ENCODE results near the gene MS4A6A.
"Not testable (repeated sequence)": the region's sequence is repeated elsewhere in the genome, so short reads cannot be mapped to it uniquely, and the experiment has no call there.

Gene MS4A6A

GRCh38 chr11:60183591-60184205 lies 815 bp upstream of the MS4A6A start:
- DNase-seq (ENCODE audit: low read depth): no peak

- DNase-seq (ENCODE audit: low read depth): no peak
Measured at GRCh38 chr11:60175860-60176275, 7.0 kb downstream of the MS4A6A start.

GRCh38 chr11:60172011-60172410 lies 10.9 kb downstream of the MS4A6A start:
- DNase-seq (ENCODE audit: low read depth): no peak

DNA sequence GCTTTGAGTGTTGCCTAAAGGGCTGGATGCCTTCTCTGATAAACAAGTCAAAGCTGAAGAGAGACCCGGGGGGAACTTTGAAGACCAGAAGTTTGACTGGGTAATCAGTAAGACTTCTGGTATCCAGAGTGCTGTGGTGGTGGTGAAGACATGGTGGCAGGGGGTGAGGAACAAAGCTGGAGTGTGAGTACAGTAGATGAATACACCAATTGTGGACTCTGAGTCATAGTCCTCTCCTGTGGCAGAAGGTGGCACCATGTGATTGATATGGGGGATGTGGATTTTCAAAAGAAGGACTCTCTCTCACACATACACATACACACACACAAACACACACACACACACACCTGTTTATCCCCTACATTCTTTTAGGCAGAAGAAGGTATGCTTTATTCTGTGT lies 12.3 kb downstream of the MS4A6A start:
- no peak for DNase-seq (ENCODE audit: low read depth)

DNA sequence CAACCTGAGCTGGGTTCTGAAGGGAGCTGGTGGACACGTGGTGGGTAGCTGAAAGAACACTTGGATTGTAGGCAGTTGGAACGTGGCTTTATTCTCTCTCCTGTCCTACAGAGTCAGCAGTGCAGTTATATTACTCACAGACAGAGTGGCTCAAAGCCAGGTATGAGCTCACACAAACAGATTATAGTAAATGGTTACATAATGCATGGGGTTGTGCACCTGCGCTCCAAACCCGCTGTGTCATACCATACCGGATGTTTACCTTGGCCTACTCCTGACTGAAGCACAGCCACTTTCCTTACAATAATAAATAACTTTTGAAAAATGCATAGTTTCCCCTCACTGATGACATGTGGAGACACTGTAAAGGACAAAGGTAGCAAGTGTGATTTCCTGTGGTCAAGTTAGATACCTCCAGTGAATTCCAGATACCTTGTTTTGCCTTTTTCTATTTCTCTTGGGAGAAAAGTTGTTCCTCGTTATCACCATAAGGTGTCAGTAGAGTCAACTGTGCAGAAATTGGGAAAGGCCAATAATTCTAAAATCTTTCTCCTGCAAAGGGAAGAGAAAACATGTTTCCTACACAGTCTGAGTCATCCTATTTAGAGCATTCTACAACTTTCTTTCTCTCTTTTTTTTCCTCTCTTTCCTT lies 13.5 kb downstream of the MS4A6A start:
- DNase-seq (ENCODE audit: low read depth): no peak

DNA sequence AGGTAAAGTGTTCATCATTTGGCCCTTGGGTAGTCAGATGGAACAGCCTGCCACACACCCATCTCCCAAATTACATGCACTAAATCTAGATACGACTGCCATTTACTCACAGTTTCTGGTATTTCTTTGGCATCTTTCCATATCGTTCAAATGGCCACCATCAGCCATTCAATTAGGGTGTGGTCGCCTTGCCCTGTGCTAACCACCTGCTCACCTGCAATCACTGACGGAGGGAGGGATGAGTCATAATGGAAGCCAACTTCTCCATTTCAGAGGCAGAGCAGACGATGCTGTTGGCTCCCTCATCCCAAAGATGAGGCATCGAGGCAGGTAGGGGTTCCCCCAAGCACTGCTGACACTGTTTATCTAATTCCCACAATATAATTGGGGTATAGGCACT lies 14.6 kb downstream of the MS4A6A start:
- DNase-seq (ENCODE audit: low read depth): no peak

DNA sequence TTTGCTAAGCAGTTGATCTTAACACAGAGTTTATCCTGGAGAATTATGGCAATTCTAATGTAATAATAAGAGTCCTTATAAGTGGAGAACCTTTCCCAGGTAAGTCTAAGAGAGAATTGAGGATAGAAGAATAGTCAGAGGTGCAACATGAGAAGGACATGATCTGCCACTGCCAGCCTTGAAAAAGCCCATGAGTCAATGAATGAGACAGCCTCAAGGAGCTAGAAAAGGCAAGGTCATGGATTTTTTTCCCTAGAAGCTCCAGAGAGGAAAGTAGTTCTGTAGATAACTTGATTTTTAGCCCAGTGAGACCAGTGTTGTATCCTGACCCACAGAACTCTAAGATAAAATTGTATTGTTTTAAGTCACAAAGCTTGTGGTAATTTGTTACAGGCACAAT lies 16.9 kb downstream of the MS4A6A start:
- DNase-seq (ENCODE audit: low read depth): no peak

DNA sequence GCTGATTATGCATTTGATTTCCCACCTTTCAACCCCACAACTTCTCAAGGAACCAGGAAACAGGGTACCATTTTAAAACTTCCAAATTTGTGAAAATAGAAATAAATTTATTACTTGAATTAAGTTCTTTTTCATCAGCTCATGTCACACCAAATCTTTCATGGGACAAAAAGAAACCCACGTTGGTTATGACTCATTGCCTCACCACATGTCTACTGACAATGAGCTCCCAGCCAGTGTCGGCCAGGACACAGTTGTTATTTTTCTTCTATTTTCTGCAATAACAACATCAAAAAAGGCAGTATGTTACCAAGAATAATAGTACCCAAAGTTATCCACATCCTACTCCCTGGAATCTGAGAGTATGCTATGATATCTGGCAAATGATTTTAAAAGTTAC lies 17.3 kb downstream of the MS4A6A start:
- no peak for DNase-seq (ENCODE audit: low read depth)

GRCh38 chr11:60164550-60165075 lies 18.3 kb downstream of the MS4A6A start:
- no peak for DNase-seq (ENCODE audit: low read depth)

GRCh38 chr11:60161766-60162165 lies 21.1 kb downstream of the MS4A6A start:
- DNase-seq (ENCODE audit: low read depth): no peak

DNA sequence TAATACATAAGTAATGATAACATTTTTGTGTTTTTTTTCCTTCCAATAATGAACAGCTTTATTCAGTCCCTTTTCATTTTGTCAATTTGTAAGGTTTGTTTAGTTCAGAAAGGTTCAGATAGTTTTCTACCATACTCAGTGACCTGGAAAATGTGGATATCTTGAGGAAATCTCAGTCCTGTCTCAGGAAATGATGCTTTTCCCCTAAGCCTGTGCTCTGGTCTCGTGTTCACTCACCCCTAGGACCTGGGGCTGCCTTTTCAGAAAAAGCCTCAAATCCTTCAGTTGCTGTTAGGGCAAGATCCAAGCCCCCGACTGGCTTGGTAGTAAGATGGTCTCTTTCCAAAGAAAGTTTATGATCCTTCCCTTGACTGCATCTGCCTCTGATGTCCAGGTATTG lies 21.8 kb downstream of the MS4A6A start:
- DNase-seq (ENCODE audit: low read depth): no peak

GRCh38 chr11:60159868-60160267 lies 23.0 kb downstream of the MS4A6A start:
- DNase-seq (ENCODE audit: low read depth): no peak

DNA sequence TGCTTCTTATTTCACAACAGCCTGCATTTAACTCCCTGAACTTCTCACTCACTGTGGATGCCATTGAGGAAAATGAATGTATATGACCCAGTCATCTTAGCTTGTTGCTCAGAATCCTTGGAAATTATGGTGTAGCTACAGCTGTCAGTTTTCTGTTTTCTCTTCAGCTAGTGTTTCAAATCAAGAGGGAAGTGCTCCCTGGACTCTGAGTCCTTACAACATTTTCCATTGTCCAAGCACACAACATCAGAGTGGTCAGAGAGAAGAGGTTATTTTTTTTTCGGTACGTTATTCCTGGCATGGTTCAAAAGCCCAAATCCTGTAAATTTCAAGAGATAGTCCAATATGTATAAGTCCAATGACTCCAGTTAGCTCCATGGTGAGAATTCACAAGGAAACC lies 23.6 kb downstream of the MS4A6A start:
- no peak for DNase-seq (ENCODE audit: low read depth)

- no peak for DNase-seq (ENCODE audit: low read depth)
Measured at GRCh38 chr11:60158636-60159035, 24.2 kb downstream of the MS4A6A start.

GRCh38 chr11:60155931-60156330 lies 27.0 kb downstream of the MS4A6A start:
- no peak for DNase-seq (ENCODE audit: low read depth)

DNA sequence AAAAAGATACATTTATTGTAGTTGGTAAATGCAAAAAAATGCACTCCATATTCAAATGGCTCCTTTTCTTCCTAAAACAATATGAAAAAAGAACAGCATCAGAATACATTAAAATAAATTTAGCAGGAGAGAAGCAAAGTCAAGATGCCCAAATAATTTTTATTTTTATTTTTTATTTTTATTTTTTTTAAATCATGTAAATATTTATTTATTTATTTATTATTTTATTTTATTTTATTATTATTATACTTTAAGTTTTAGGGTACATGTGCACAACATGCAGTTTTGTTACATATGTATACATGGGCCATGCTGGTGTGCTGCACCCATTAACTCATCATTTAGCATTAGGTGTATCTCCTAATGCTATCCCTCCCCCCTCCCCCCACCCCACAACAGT lies 30.2 kb downstream of the MS4A6A start:
- not testable (repeated sequence) for DNase-seq (ENCODE audit: low read depth)

GRCh38 chr11:60150279-60150678 lies 32.6 kb downstream of the MS4A6A start:
- no peak for DNase-seq (ENCODE audit: low read depth)

GRCh38 chr11:60145677-60146076 lies 37.2 kb downstream of the MS4A6A start:
- no peak for DNase-seq (ENCODE audit: low read depth)

DNA sequence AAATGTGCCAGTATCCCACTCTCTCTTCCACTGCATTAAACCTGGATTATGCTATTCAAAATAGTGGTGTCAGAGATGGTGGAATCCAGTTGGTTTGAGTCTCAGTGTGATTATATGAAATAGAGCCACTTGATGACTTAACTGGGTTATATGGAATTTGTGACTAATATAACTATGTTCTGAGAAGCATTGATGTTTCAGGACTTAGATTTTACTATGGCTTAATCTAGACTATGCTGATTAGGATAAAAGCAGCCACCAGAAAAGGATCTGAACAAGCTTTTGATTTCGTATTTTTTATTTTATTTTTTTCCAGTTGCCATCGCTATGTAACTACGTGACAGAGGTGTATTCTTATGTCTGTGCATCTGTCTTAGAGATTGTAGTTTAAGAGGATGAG lies 39.1 kb downstream of the MS4A6A start:
- DNase-seq (ENCODE audit: low read depth): no peak

DNA sequence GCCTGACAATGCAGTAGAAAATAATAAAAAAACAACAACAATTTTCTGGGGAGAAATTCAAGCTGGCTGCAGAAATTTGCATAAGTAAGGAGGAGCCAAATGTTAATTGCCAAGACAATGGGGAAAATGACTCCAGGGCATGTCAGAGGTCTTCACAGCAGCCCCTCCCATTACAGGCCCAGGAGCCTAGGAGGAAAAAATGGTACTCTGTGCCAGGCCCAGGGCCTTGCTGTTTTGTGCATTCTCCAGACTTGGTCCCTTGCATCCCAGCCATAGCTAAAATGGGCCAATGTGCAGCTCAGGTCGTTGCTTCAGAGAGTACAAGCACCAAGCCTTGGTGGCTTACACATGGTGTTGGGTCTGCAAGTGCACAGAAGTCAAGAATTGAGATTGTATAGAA lies 49.0 kb downstream of the MS4A6A start:
- DNase-seq (ENCODE audit: low read depth): no peak

DNA sequence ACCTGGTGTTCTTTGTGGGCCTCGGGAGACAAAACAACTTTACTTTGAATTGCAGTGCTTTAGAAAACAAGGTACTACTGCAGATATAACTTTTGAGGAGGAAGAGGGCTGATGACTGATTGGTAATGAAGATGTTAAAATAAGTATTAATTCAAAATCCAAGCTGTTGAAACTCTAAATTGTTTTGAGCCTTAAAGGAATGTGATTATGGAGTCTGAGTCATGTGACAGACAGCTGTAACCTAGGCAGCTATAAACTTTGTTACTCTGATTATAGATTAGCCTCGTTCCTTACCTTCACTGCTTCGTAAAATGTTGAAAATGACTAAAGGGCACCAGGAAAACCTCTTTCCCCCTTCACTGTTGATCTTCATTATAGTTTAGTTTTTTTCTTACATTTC lies 51.0 kb downstream of the MS4A6A start:
- DNase-seq (ENCODE audit: low read depth): no peak

DNA sequence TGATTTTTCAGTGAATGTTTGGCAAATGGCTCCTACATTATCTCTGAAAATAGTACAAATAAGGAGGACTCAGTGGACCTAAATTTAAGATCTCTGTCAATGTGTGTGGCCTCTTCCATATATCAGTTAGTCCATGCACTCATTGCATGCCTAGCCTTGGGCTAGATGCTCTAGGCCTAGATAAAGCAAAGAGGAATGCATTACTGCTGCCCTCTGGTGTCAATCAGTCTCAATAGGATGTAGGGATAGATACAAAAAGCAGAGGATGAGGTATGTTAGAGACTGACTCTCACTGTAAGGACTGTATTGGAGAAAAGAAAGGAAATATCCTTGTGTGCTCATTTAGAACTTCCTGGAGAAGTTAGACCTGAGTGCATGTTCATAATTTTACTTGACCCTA lies 52.4 kb downstream of the MS4A6A start:
- DNase-seq (ENCODE audit: low read depth): no peak

GRCh38 chr11:60129853-60130252 lies 53.0 kb downstream of the MS4A6A start:
- no peak for DNase-seq (ENCODE audit: low read depth)

- DNase-seq (ENCODE audit: low read depth): not testable (repeated sequence)
Measured at GRCh38 chr11:60128866-60129265, 54.0 kb downstream of the MS4A6A start.

Data from GM04503 (cell line).